ENCODE measurements around the gene CDX2.

Gene CDX2

DNA sequence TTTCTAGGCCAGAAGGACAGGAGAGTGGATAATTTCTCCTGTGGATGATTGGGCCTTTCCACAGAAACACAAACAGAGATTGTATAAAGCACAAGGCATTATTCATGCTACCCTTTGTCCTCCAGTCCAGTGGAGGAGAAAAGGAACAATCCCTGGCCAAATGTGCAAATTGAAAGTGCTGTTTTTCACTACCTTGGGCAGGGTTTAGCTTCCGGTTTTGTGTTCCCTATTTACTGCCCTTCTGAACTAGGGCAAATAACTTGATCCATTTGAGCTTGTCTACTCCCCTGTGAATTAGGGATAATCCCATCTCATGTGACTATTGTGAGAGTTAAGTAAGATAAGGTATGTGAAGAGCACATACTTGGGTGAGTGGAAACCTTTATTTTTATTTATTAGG is 36.0 kb downstream of the CDX2 start:
- DNase-seq (ENCODE audit: extremely low read depth in 1 of 2, low read depth in 1 of 2): no peak

DNA sequence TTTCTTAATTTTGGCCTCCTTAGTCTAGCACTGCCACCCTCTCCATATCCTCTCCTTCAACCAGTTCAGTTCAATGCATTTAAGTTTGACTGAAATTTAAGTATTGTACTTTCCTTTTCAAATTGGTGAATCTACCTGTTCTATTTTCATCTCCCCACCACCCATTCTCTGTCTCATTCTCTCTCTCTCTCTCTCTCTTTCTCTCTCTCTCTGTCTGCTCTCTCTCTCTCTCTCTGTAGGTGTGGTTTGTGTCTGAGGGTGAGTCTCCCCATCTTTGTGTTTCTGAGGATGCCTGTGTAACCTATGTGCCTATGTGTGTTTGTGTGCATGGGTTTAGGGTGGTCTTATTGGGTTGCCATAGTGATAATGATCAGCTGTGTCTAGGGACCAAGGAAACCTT is 39.2 kb downstream of the CDX2 start:
- no peak for DNase-seq (ENCODE audit: extremely low read depth in 1 of 2, low read depth in 1 of 2)

DNA sequence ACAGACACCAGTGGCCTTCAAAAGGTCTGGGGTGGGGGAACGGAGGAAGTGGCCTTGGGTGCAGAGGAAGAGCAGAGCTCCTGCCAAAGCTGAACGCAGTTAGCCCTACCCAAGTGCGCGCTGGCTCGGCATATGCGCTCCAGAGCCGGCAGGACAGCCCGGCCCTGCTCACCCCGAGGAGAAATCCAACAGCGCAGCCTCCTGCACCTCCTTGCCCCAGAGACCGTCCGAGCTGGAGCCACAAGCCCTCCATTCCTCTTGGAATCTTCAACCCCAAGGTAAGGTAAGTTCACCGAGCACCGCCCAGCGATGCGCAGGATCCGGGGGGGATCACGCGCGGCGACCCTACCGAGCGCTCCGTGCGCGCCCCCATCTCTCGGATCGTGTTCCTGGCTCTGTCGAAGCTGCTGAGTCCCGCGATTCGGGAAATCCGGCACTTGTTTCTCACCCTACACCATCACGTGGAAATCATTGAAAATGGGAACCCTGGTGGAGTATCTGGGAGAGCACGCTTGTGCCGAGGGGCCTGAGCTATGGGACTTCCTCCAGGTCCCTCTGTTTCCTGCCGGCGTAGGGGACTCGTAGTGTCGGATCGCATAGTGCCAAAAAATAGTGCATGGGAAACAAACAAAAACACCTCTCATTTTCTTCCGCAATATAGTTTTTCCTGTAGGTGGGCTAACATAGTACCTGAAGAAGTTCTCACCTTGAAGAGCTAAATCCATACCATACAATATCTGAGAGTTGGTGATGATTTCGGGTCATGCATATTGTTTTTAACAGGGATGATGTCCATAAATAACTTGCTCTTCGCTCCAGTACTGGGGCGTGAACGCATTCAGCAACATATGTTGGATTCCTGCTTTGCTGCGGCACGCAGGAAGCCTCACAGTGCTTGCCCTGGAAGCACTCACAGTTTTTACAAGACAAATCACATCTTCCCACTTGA is 40.0 kb downstream of the CDX2 start:
- no peak for DNase-seq (ENCODE audit: extremely low read depth in 1 of 2, low read depth in 1 of 2)

DNA sequence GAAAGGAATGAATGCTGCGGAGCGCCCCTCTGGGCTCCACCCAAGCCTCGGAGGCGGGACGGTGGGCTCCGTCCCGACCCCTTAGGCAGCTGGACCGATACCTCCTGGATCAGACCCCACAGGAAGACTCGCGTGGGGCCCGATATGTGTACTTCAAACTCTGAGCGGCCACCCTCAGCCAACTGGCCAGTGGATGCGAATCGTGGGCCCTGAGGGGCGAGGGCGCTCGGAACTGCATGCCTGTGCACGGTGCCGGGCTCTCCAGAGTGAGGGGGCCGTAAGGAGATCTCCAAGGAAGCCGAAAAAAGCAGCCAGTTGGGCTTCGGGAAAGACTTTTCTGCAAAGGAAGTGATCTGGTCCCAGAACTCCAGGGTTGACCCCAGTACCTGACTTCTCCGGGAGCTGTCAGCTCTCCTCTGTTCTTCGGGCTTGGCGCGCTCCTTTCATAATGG is 40.7 kb downstream of the CDX2 start:
- no peak for DNase-seq (ENCODE audit: extremely low read depth in 1 of 2, low read depth in 1 of 2)

DNA sequence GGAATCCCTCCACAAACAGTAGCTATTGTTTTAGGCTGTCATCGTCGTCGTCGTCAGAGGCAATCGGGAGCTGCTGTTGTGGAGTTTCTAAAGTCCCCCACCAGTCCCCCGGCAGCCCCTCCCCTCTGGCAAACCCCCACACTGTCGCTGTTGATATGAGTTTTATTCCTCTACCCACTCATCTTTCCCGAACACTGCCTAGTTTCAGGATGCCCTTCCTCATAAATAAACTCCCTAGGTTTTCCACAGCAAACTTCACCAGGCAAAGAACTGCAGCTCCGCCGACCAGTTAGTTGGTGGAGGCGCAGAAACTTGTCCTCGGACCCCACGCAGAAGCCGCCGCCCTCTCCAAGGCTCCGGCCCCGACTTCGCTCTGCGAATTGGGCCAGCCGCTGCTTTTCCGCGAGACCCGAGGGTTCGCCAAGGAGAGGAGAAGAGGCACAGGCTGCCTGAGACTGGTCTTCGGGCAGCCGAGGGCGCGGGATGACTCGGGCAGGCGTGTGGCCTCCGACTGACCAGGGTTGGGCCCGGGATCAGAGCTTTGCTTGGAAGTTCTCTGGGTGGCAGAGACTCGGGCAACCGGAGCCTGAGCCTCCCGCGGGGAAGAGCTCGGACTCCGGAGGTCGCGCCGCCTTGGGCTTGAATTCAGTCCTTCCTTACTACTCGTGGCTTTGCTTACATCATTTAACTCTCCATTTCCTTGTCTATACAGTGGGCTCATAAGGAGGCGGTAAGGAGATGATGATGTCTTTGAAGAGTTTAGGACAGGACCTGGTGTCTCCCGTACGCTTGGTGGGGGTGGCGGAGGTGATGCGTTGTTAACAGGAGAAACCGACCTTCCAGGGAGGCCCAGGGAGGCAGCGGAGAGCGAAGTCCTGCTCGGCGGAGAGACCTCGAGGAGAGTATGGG is 41.4 kb downstream of the CDX2 start:
- no peak for DNase-seq (ENCODE audit: extremely low read depth in 1 of 2, low read depth in 1 of 2)

DNA sequence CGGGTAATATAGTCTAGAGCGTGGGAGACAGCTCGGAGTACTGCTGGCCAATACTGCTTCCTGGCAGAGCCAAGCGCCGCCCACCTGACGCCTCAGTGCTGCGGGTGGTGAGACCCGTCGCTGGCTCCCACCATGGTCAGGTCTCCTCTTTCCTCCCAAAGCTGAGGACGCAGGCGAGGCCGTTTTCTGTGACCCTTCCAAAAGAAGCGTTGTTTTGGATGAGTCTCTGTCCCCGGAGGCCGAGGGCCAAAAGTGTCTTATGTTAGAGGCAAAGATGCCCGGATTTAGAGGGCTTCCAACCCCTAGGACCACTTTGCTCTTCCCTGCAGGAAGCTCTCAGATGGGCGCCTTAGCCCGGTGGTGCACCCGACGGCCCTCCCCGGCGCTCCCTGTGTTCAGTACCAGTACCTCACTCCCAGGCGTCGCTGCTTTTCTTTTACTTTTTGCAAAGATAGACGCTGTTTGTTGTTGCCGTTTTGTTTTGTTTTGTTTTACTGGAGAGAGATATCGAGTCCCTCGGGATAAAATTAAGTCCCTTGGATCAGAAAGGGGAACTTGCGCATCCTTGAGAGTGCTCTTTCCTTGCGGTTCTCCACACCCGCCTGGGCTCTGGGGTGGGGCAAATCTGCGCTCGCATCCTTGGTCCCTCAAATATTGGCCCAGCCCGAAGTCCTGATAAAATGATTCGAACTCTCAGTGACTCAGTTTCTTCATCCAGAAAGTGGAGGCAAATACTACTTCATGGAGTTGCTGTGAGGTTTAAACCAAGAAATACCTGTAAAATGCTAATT is 42.3 kb downstream of the CDX2 start:
- no peak for DNase-seq (ENCODE audit: extremely low read depth in 1 of 2, low read depth in 1 of 2)

DNA sequence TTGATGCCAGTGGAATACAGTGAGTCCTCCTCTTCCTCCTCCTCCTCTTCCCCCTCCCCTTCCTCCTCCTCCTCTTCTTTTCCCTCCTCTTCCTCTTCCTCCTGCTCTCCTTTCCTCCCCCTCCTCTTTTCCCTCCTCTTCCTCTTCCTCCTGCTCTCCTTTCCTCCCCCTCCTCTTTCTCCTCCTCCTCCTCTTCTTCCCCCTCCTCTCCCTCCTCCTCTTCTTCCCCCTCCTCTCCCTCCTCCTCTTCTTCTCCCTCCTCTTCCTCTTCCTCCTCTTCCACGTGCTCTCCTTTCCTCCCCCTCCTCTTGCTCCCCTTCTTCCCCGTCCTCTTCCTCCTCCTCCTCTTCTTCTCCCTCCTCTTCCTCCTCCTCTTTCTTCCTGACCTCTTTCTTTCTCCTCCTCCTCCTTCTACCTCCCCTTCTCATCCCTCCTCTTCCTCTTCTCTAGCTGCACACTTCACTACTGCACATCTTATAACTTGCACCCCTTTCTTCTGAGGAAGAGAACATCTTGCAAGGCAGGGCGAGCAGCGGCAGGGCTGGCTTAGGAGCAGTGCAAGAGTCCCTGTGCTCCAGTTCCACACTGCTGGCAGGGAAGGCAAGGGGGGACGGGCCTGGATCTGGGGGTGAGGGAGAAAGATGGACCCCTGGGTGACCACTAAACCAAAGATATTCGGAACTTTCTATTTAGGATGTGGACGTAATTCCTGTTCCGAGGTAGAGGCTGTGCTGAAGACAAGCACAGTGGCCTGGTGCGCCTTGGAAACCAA is 43.7 kb downstream of the CDX2 start:
- no peak for DNase-seq (ENCODE audit: extremely low read depth in 1 of 2, low read depth in 1 of 2)

DNA sequence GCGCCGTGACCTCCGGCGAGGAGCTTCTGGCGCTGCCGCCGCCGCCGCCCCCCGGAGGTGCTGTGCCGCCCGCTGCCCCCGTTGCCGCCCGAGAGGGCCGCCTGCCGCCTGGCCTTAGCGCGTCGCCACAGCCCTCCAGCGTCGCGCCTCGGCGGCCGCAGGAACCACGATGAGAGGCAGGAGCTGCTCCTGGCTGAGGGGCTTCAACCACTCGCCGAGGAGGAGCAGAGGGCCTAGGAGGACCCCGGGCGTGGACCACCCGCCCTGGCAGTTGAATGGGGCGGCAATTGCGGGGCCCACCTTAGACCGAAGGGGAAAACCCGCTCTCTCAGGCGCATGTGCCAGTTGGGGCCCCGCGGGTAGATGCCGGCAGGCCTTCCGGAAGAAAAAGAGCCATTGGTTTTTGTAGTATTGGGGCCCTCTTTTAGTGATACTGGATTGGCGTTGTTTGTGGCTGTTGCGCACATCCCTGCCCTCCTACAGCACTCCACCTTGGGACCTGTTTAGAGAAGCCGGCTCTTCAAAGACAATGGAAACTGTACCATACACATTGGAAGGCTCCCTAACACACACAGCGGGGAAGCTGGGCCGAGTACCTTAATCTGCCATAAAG is 44.5 kb downstream of the CDX2 start:
- no peak for DNase-seq (ENCODE audit: extremely low read depth in 1 of 2, low read depth in 1 of 2)

DNA sequence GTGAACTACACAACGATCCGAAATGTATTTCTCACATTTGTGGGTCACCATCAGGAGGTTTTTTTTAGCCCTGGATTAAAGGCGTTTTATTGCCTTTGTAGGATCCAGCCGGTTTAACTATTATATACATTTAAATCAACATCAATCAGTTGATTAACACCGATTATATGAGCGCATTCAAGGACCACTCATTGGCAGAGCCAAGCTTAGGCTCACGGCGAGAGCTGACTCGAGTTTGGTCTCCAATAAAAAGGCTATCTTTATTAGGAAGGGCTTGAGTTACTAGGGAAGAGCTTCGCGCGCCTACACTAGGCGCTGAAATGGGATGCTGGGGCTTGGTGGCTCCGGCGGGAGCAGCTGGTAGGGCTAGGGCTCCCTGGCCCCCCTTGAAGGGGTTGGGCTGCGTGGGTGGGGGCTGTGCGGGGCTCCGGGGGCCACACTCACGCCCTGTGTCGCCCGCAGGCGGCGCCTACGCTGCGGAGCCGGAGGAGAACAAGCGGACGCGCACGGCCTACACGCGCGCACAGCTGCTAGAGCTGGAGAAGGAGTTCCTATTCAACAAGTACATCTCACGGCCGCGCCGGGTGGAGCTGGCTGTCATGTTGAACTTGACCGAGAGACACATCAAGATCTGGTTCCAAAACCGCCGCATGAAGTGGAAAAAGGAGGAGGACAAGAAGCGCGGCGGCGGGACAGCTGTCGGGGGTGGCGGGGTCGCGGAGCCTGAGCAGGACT is 45.2 kb downstream of the CDX2 start:
- DNase-seq (ENCODE audit: extremely low read depth in 1 of 2, low read depth in 1 of 2): no peak

DNA sequence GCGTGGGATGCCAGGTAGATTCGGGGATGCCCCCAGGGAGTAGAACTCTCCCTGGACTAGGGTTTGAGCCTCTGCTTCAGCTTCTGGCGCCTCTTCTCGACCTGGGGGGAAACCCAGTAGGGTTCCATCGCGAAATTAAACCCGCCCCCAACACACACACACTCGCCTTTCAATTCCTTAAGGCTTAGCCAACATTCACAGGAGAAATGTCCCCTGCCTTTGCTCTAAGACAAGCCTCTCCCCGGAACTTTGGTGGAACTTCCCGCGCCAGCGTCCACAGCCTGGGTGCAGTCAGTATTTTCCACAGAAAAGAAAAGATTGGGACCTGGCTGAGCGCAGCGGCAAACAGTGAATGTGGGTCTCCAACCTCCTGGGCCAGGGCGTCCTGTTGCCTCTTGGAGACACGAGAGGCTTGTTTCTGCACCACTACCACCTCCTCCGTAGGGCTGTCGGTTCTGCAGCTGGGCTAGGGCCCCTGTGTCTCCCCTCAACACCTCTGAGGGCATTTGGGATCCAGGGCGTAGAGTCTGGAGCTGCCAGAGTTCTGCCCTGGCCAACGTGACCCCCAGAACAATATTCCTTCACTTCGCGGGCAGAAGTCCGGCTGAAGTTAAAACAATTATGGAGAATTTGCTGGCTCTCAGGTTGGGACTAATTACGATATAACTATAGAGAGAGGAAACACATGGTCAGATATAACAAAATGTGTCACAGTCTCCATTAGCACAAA is 46.1 kb downstream of the CDX2 start:
- no peak for DNase-seq (ENCODE audit: extremely low read depth in 1 of 2, low read depth in 1 of 2)

DNA sequence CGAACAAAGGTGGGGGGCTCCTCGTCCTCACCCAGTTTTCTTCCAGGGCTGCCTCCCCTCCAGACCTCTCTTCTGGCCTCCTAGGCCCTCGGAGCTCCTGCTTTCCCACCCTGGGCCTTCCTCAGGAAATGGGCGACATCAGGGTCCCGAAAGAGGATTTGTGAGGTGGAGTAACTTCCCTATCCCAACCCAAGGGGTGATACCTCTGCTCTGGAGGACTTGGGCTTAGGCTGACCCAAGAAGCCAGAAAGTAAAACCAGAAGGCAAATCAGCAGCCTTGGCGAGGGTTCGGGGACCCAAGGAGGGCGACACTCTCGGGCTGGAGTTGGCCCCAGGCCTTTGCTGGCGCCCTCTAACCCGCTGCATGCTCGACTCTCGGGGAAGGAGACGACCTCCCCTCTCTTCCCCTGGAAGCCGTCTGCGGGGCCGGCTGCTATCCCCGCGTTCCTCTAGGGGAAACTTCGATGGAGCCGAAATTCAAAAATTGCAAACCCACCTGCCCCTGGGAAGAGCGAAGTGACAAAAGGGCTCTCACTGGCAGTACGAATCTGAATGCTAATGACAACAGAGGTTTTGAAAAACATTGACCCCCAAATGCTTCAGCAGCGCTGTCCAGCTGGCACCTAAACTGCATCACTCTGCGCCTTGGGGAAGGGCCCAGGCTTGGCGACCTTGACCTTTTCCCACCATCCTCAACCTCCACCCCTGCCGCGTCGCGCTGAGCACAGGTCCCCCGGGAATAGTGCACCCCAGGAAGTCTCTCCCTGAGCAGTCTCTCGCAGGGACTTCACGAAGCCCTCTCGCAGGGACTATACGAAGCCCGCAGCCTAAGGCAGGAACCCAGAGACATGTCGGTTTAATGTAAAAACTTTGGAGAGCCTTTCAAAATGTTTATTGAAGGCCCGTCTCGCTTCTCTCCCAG is 46.9 kb downstream of the CDX2 start:
- no peak for DNase-seq (ENCODE audit: extremely low read depth in 1 of 2, low read depth in 1 of 2)

DNA sequence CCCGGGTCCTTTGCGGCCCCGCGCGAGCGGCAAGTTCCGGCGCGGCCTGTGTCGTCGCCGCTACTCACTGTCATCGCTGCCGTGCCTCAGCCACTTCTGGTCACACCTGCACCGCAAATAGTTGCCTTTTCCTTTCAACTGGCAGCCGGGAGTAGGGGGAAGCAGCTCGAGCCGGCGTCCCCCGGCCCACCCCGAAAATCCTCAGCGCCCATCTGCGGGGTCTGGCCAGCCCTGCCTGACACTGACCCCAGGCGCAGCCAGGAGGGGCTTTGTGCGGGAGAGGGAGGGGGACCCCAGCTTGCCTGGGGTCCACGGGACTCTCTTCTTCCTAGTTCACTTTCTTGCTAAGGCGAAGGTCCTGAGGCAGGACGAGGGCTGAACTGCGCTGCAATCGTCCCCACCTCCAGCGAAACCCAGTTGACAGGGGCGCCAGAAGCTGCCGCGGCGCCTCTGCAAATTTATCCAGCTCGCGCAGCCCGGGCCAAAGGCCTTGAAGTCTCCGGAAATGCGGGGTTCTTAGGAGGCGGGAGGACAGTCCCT is 47.6 kb downstream of the CDX2 start:
- no peak for DNase-seq (ENCODE audit: extremely low read depth in 1 of 2, low read depth in 1 of 2)

DNA sequence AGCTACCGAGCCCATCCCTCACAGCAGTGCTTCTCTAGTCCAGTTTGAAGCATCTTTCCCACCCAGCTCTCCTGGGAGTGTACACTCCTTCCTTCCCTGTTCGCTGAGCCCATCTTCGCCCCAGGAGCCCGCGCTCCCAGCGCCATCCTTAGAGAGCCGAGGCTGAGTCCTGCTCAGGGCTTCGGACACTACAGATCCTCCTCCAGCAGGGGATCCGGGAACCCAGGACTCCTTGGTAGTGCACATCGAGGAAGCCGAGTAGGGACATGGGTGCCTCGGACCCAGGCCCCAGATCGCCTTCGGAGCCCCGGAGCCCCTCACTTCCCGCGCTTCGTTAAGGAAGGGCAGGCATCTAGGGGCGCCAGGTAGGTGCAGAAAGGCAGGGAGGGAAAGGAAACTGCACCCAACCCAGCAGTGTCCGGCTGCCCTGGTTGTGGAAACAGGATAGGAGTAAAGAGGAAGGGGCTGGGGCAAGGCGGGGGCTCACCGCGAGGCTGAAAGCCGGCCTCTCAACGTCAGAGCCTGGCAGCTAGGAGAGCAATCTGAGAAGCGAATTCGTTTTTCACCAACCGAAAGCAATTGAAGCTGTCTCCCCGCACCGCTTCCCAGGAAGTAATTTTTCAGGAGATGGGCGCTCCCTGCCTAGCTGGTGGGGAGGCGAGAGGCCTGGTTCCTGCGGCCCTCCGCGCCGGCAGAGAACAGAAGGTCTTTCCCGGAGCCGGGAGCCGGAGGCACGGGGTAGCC is 48.3 kb downstream of the CDX2 start:
- no peak for DNase-seq (ENCODE audit: extremely low read depth in 1 of 2, low read depth in 1 of 2)

DNA sequence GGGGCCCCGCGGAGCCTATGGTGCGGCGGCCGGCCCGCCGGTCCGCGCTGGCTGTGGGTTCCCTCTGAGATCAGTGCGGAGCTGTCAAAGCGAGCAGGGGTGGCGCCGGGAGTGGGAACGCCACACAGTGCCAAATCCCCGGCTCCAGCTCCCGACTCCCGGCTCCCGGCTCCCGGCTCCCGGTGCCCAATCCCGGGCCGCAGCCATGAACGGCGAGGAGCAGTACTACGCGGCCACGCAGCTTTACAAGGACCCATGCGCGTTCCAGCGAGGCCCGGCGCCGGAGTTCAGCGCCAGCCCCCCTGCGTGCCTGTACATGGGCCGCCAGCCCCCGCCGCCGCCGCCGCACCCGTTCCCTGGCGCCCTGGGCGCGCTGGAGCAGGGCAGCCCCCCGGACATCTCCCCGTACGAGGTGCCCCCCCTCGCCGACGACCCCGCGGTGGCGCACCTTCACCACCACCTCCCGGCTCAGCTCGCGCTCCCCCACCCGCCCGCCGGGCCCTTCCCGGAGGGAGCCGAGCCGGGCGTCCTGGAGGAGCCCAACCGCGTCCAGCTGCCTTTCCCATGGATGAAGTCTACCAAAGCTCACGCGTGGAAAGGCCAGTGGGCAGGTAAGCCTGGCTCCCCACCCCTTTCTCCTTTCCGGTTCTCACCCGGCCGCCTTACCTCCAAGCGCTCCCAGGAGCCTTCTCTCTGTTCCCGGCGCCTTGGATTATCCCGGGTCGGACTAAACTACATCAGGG is 49.0 kb downstream of the CDX2 start, which contains the start of gene PDX1:
Gene PDX1 (plus strand): TSS at position 67 of the 743 bp plus-strand sequence. CDS start 139 bp downstream, at position 206.
- no peak for DNase-seq (ENCODE audit: extremely low read depth in 1 of 2, low read depth in 1 of 2)

DNA sequence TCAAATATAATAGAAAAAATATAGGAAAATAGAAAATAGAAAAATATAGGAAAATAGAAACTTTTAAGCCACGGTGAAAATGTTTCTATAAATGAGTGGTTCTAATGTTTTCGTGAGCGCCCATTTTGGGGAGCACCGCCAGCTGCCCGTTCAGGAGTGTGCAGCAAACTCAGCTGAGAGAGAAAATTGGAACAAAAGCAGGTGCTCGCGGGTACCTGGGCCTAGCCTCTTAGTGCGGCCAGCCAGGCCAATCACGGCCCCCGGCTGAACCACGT is 49.5 kb downstream of the CDX2 start:
- no peak for DNase-seq (ENCODE audit: extremely low read depth in 1 of 2, low read depth in 1 of 2)
